SK-N-SH treated with all-trans-retinoic acid at 6 μM for 48 hours (cell line): ENCODE data around the gene RTN4RL1.

Experiments
- PATZ1 ChIP-seq: fragments of 250-450 bp; sonication (Bioruptor Pico); IDR thresholded peaks from 2 replicates; pipeline ENCODE4 v1.8.0; 2020; ENCODE audit warnings: mild to moderate bottlenecking, moderate library complexity, borderline replicate concordance
- TCF4 ChIP-seq: fragments of 250-450 bp; sonication (Bioruptor Pico); IDR thresholded peaks from 2 replicates; pipeline ENCODE4 v1.8.0; 2021; ENCODE audit warnings: mild to moderate bottlenecking, moderate library complexity, borderline replicate concordance

- no peak for TF ChIP-seq PATZ1 (CRISPR knock-in tag)
- TF ChIP-seq TCF4 (CRISPR knock-in tag) = no peak
Observed at GRCh38 chr17:2059547-2060384, 34.6 kb upstream of the RTN4RL1 start.
